GM23338 (cell line): ENCODE results near the gene GYS2. TPM values are rescaled to one million over a fixed set of nuclear protein-coding genes. Genes with fewer than 3 reads are reported as not detected.

ENCODE experiments used
- ATAC-seq: fragments of 200-7000 bp; cut with Tn5 transposase; 3 replicates; pipeline ENCODE4 v1.9.1; 2020
- DNase-seq: peaks from one replicate; pipeline ENCODE4 v3.0.0-alpha.2; 2015; ENCODE audit warnings: low spot score
- H2AFZ ChIP-seq: fragments of 200-600 bp; sonication (generic); 2 replicates; pipeline ENCODE4 v1.8.0; 2016; ENCODE audit warnings: antibody characterized with exemption, mild to moderate bottlenecking, moderate library complexity
- H3F3A ChIP-seq: fragments of 200-600 bp; sonication (generic); replicated peaks from 2 replicates; pipeline ENCODE4 v1.8.0; 2017; ENCODE audit warnings: antibody characterized with exemption, mixed run types, low read depth
- H3K27ac ChIP-seq: fragments of 200-600 bp; sonication (generic); 2 replicates; pipeline ENCODE4 v1.6.1; 2016; ENCODE audit warnings: low read depth
- H3K27me3 ChIP-seq: fragments of 200-600 bp; sonication (generic); 2 replicates; pipeline ENCODE4 v1.8.0; 2016; ENCODE audit warnings: mild to moderate bottlenecking, mixed run types, moderate library complexity; ENCODE audit not compliant: insufficient read depth
- H3K36me3 ChIP-seq: fragments of 200-600 bp; sonication (generic); 2 replicates; pipeline ENCODE4 v1.8.0; 2016; ENCODE audit warnings: mild to moderate bottlenecking; ENCODE audit not compliant: insufficient read depth
- H3K4me1 ChIP-seq: fragments of 200-600 bp; sonication (generic); 2 replicates; pipeline ENCODE4 v1.8.0; 2016; ENCODE audit warnings: mild to moderate bottlenecking, moderate library complexity; ENCODE audit not compliant: insufficient read depth
- H3K4me2 ChIP-seq: fragments of 200-600 bp; sonication (generic); 2 replicates; pipeline ENCODE4 v1.7.1; 2017; ENCODE audit warnings: mixed run types
- H3K4me3 ChIP-seq: fragments of 200-600 bp; sonication (generic); 2 replicates; pipeline ENCODE4 v1.6.1; 2016; ENCODE audit warnings: mixed run types
- H3K79me2 ChIP-seq: fragments of 200-600 bp; sonication (generic); replicated peaks from 2 replicates; pipeline ENCODE4 v1.8.0; 2017; ENCODE audit warnings: mild to moderate bottlenecking; ENCODE audit not compliant: insufficient read depth
- H3K9me2 ChIP-seq: fragments of 200-600 bp; sonication (generic); 2 replicates; pipeline ENCODE4 v1.8.0; 2017; ENCODE audit not compliant: insufficient read depth
- H4K20me1 ChIP-seq: fragments of 200-600 bp; sonication (generic); replicated peaks from 2 replicates; pipeline ENCODE4 v1.8.0; 2017; ENCODE audit warnings: mild to moderate bottlenecking; ENCODE audit not compliant: insufficient read depth
- H3K27ac Mint-ChIP-seq: 2 replicates; pipeline ENCODE4 v1.8.0; 2020; ENCODE audit warnings: inconsistent platforms, mild to moderate bottlenecking, moderate library complexity, mixed read lengths
- H3K27me3 Mint-ChIP-seq: 3 replicates; pipeline ENCODE4 v1.8.0; 2022; ENCODE audit warnings: low read depth, mild to moderate bottlenecking, moderate library complexity, mixed read lengths, inconsistent platforms; ENCODE audit not compliant: insufficient read depth, poor library complexity
- H3K36me3 Mint-ChIP-seq: 3 replicates; pipeline ENCODE4 v1.8.0; 2021; ENCODE audit warnings: low read depth, mild to moderate bottlenecking, inconsistent platforms, moderate library complexity, mixed read lengths
- H3K4me1 Mint-ChIP-seq: 3 replicates; pipeline ENCODE4 v1.8.0; 2020; ENCODE audit warnings: mild to moderate bottlenecking, inconsistent platforms, mixed read lengths
- H3K4me3 Mint-ChIP-seq: 3 replicates; pipeline ENCODE4 v1.8.0; 2021; ENCODE audit warnings: moderate library complexity, mild to moderate bottlenecking, inconsistent platforms, mixed read lengths
- H3K9me3 Mint-ChIP-seq: 3 replicates; pipeline ENCODE4 v1.8.0; 2020; ENCODE audit warnings: moderate library complexity, mild to moderate bottlenecking, inconsistent platforms, mixed read lengths
- CREB1 ChIP-seq: fragments of 250-450 bp; sonication (Bioruptor Pico); IDR thresholded peaks from 2 replicates; pipeline ENCODE4 v1.5.0; 2020; ENCODE audit warnings: low read depth, mild to moderate bottlenecking, moderate library complexity
- CTCF ChIP-seq, 2 experiments: fragments of 200-600 bp in 1 of 2; sonication (generic) in 1 of 2; conservative IDR thresholded peaks; 2 replicates each; pipeline versions ENCODE4 v1.5.1 to v1.6.1; 2016 to 2017; ENCODE audit warnings: antibody characterized with exemption in 2 of 2, low read depth in 2 of 2, mild to moderate bottlenecking in 2 of 2, moderate library complexity in 1 of 2
- EZH2 ChIP-seq: fragments of 200-600 bp; sonication (generic); IDR thresholded peaks from one replicate; pipeline ENCODE4 v1.8.0; 2017; ENCODE audit warnings: antibody characterized with exemption, mild to moderate bottlenecking, low read depth; ENCODE audit not compliant: unreplicated experiment
- NANOG ChIP-seq: IDR thresholded peaks from 2 replicates; pipeline ENCODE4 v1.6.1; 2016; ENCODE audit warnings: antibody characterized with exemption, borderline replicate concordance
- ZNF331 ChIP-seq: fragments of 250-450 bp; sonication (Bioruptor Pico); IDR thresholded peaks from 2 replicates; pipeline ENCODE4 v1.5.0; 2020; ENCODE audit warnings: low read depth, mild to moderate bottlenecking, moderate library complexity
- ZNF462 ChIP-seq: fragments of 250-450 bp; sonication (Bioruptor Pico); IDR thresholded peaks from 2 replicates; pipeline ENCODE4 v1.5.0; 2020; ENCODE audit warnings: mild to moderate bottlenecking, moderate library complexity
- polyA plus RNA-seq: library from polyadenylated mRNA; unstranded; fragments of >200 nt; fragmentation: Nextera tagmentation; extraction: Ambion mirVana; gene quantifications from 2 replicates; pipeline ENCODE4 v1.2.1, GENCODE V29; 2016
- total RNA-seq: library from RNA; depleted of rRNA; stranded (reverse); fragments of >200 nt; shearing (Covaris generic); gene quantifications from 2 replicates; pipeline ENCODE4 v1.2.3, GENCODE V29; 2014
- TF ChIP-seq, protein P1 (sequence below): IDR thresholded peaks from one replicate; pipeline ENCODE4 v1.6.1; 2018; ENCODE audit warnings: antibody characterized with exemption; ENCODE audit not compliant: unreplicated experiment

Gene GYS2
- total and polyA plus RNA-seq, 2 experiments from 2014 or later = not detected

DNA sequence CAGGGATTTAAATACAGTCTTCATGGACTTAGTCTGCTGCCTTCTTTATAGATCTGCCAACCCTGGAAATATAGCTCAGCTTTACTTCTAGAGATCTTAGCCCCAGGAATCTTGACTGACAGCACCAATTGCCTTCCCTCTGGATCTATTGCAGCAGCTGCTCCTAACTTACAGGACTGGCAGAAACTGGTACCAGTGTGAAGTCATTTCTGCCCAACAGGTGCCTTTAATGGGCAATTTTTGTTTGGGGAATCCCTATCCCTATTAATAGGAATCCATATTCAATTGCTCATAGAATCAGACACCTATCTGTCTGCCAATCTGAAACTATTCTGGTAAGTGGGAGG, 51.3 kb downstream of the GYS2 start:
- H2AFZ ChIP-seq = no peak overlapping the region
- no peak for DNase-seq
- TF ChIP-seq ZNF331 (CRISPR knock-in tag) (no peak), NANOG (no peak), EZH2 (no peak), CTCF (conservative IDR thresholded peaks at IDR 0.05; ENCODE audit: low read depth in 2 of 2) (no peak), ZNF462 (CRISPR knock-in tag) (no peak), CREB1 (CRISPR knock-in tag) (no peak)
- TF ChIP-seq, protein P1, sequence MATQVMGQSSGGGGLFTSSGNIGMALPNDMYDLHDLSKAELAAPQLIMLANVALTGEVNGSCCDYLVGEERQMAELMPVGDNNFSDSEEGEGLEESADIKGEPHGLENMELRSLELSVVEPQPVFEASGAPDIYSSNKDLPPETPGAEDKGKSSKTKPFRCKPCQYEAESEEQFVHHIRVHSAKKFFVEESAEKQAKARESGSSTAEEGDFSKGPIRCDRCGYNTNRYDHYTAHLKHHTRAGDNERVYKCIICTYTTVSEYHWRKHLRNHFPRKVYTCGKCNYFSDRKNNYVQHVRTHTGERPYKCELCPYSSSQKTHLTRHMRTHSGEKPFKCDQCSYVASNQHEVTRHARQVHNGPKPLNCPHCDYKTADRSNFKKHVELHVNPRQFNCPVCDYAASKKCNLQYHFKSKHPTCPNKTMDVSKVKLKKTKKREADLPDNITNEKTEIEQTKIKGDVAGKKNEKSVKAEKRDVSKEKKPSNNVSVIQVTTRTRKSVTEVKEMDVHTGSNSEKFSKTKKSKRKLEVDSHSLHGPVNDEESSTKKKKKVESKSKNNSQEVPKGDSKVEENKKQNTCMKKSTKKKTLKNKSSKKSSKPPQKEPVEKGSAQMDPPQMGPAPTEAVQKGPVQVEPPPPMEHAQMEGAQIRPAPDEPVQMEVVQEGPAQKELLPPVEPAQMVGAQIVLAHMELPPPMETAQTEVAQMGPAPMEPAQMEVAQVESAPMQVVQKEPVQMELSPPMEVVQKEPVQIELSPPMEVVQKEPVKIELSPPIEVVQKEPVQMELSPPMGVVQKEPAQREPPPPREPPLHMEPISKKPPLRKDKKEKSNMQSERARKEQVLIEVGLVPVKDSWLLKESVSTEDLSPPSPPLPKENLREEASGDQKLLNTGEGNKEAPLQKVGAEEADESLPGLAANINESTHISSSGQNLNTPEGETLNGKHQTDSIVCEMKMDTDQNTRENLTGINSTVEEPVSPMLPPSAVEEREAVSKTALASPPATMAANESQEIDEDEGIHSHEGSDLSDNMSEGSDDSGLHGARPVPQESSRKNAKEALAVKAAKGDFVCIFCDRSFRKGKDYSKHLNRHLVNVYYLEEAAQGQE = no peak
- Mint-ChIP-seq H3K4me3 (no peak overlapping the region), H3K27me3 (peaks cover 1% of the 10 kb centered on the region), H3K27ac (no peak overlapping the region), H3K36me3 (no peaks in the 10 kb centered on the region), H3K9me3 (no peaks in the 10 kb centered on the region), H3K4me1 (no peaks in the 10 kb centered on the region)
- no peak overlapping the region for H3K27ac ChIP-seq
- no peaks in the 10 kb centered on the region for H3K27me3 ChIP-seq
- H3K4me3 ChIP-seq = no peak overlapping the region
- H4K20me1 ChIP-seq = no peaks in the 10 kb centered on the region
- ATAC-seq = no peak
- no peaks in the 10 kb centered on the region for H3K36me3 ChIP-seq
- no peaks in the 10 kb centered on the region for H3K4me1 ChIP-seq
- H3K79me2 ChIP-seq = no peaks in the 10 kb centered on the region
- H3K9me2 ChIP-seq = no peaks in the 10 kb centered on the region
- H3F3A ChIP-seq = no peaks in the 10 kb centered on the region
- no peak overlapping the region for H3K4me2 ChIP-seq
